Breast epithelium (tissue), 4 donors: ENCODE data around the gene CHERP. TPM values are rescaled to one million over a fixed set of nuclear protein-coding genes. Genes with fewer than 3 reads are reported as not detected.
A peak's percentile ranks its signal among the peaks of the same experiment; 100 is the strongest.

Source experiments
- DNase-seq, 2 donors: peaks; one replicate each; pipeline ENCODE4 v3.0.0-alpha.2; 2019; ENCODE audit warnings: low spot score in 2 of 2
- H3K27ac ChIP-seq, 2 donors: fragments of 200-600 bp; sonication (generic) in 1 of 2; one replicate each; pipeline ENCODE4 v1.5.1; 2016 to 2019; ENCODE audit warnings: mild to moderate bottlenecking in 1 of 2
- H3K27me3 ChIP-seq, 2 donors: fragments of 200-600 bp; sonication (generic) in 1 of 2; one replicate each; pipeline versions ENCODE4 v1.5.1 to v1.6.0; 2017 to 2019; ENCODE audit warnings: control low read depth in 1 of 2, mild to moderate bottlenecking in 1 of 2
- H3K36me3 ChIP-seq: fragments of 200-600 bp; one replicate; pipeline ENCODE4 v1.5.1; 2019
- H3K4me1 ChIP-seq, 2 donors: fragments of 200-600 bp; sonication (generic); one replicate each; pipeline ENCODE4 v1.5.1; 2016 to 2019; ENCODE audit warnings: control low read depth in 1 of 2
- H3K4me3 ChIP-seq, 3 donors: fragments of 200-600 bp; sonication (generic); 1 replicate in 2 of 3; 2 replicates in 1 of 3; pipeline ENCODE4 v1.5.1; 2016 to 2019; ENCODE audit warnings: mild to moderate bottlenecking in 3 of 3, moderate library complexity in 2 of 3
- H3K9me3 ChIP-seq, 2 donors: fragments of 200-600 bp; sonication (generic) in 1 of 2; one replicate each; pipeline ENCODE4 v1.5.1; 2016 to 2019; ENCODE audit warnings: control low read depth in 1 of 2
- POLR2A ChIP-seq: fragments of 450-650 bp; IDR thresholded peaks from one replicate; pipeline ENCODE4 v1.6.1; 2016; ENCODE audit warnings: antibody characterized with exemption, mild to moderate bottlenecking, moderate library complexity
- POLR2AphosphoS5 ChIP-seq, 3 donors: sonication (generic); formaldehyde crosslinking; IDR thresholded peaks; one replicate each; pipeline ENCODE4 v1.6.1; 2017; ENCODE audit warnings: antibody characterized with exemption in 3 of 3
- intact Hi-C: fragments of 100-400 bp; cut with DNase I; formaldehyde crosslinking; loops from one replicate; pipeline ENCODE4 v1.15.1; 2023; ENCODE audit warnings: low total_unique reads
- total RNA-seq, 3 donors: library from RNA; depleted of rRNA; stranded (reverse); fragments of >200 nt; gene quantifications; one replicate each; pipeline ENCODE4 v1.1.0, GENCODE V29; 2016
- TF ChIP-seq, protein P1 (sequence below), 3 donors: fragments of 450-650 bp; IDR thresholded peaks; one replicate each; pipeline ENCODE4 v1.5.1; 2016 to 2017; ENCODE audit warnings: antibody characterized with exemption in 3 of 3, mild to moderate bottlenecking in 3 of 3, moderate library complexity in 3 of 3

Gene CHERP
- total RNA-seq, 3 donors from 2014 or later: 6.7 to 9.2 (median 8.0) TPM

DNA sequence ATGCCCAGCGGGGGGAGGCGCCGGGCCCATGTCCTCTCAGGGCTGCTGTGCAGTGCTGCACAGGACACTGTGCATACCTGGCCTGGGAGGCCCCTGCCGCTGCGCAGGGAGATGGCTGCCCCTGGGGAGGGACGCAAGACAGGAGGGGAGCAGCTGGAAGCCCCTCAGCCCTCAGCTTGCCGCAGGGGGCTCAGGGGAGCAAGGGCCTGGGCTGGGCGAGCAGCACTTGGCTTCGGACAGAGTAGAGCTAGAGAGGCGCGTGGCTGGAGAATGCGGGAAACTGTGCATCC, 10.9 kb downstream of the CHERP start:
- TF ChIP-seq, protein P1, sequence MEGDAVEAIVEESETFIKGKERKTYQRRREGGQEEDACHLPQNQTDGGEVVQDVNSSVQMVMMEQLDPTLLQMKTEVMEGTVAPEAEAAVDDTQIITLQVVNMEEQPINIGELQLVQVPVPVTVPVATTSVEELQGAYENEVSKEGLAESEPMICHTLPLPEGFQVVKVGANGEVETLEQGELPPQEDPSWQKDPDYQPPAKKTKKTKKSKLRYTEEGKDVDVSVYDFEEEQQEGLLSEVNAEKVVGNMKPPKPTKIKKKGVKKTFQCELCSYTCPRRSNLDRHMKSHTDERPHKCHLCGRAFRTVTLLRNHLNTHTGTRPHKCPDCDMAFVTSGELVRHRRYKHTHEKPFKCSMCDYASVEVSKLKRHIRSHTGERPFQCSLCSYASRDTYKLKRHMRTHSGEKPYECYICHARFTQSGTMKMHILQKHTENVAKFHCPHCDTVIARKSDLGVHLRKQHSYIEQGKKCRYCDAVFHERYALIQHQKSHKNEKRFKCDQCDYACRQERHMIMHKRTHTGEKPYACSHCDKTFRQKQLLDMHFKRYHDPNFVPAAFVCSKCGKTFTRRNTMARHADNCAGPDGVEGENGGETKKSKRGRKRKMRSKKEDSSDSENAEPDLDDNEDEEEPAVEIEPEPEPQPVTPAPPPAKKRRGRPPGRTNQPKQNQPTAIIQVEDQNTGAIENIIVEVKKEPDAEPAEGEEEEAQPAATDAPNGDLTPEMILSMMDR (IDR thresholded peaks at IDR 0.05): no peak
- no peak for TF ChIP-seq POLR2AphosphoS5 (IDR thresholded peaks at IDR 0.05)
- TF ChIP-seq POLR2A: no peak
- Histone ChIP-seq H3K4me1 (no peaks in the 10 kb centered on the region), H3K27ac (no peak overlapping the region), H3K36me3 (peaks cover 30% of the 10 kb centered on the region), H3K9me3 (no peaks in the 10 kb centered on the region), H3K27me3 (no peaks in the 10 kb centered on the region), H3K4me3 (no peak overlapping the region)
- DNase-seq: no peak
- intact Hi-C loops: loop anchor here (10.0 kb wide), 1 partner anchor 1853 kb away; the partner anchor contains the start of gene GDF15

DNA sequence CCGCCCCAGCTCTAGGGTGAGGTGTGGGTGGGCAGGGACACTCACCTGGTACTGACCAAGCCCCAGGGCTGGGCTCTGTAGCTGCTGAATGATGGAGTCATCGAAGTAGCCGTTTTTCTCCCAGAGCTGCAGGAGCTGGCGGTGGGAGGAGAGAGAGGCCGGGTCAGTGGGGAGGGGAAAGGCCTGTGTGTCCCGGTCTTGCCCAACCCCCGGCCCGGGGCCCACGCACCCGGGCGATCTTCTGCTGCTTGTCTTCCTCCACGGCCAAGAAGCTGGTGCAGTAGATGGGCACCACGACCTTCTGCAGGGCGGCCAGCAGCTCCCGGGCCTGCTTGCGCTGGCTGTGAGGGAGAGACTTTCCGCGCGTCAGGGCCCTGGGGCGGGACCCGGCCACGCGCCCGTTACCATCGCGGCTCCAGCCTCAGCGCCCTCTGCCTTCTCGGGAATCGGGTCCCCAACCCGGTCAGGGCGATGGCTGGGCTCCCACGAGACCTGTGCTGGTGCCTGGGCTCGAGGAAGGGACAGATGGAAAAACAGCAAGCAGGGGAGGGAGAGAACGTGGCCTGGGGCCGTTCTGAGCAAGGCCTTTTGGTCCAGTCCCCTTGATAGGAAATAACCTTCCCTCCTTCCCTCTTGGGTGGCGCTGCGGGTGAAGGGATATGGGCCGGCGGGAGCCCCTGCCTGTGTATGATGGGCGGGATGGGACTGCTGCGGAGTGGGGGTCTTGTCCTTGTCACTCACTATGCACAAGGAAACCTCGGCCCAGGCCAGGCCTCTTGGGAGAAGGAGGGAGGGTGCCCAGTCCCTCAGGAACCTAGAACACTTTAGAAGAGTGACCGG, 11.5 kb downstream of the CHERP start:
- no peak overlapping the region for H3K4me3 ChIP-seq
- H3K4me1 ChIP-seq: no peaks in the 10 kb centered on the region
- intact Hi-C loops: loop anchor here (10.0 kb wide), 1 partner anchor 1854 kb away; the partner anchor contains the start of gene GDF15
- no peak for DNase-seq
- peaks cover 33% of the 10 kb centered on the region for H3K36me3 ChIP-seq
- TF ChIP-seq, protein P1 (IDR thresholded peaks at IDR 0.05): no peak
- no peak for TF ChIP-seq POLR2A
- TF ChIP-seq POLR2AphosphoS5 (IDR thresholded peaks at IDR 0.05): no peak
- H3K27ac ChIP-seq: no peak overlapping the region
- no peaks in the 10 kb centered on the region for H3K27me3 ChIP-seq
- no peaks in the 10 kb centered on the region for H3K9me3 ChIP-seq

DNA sequence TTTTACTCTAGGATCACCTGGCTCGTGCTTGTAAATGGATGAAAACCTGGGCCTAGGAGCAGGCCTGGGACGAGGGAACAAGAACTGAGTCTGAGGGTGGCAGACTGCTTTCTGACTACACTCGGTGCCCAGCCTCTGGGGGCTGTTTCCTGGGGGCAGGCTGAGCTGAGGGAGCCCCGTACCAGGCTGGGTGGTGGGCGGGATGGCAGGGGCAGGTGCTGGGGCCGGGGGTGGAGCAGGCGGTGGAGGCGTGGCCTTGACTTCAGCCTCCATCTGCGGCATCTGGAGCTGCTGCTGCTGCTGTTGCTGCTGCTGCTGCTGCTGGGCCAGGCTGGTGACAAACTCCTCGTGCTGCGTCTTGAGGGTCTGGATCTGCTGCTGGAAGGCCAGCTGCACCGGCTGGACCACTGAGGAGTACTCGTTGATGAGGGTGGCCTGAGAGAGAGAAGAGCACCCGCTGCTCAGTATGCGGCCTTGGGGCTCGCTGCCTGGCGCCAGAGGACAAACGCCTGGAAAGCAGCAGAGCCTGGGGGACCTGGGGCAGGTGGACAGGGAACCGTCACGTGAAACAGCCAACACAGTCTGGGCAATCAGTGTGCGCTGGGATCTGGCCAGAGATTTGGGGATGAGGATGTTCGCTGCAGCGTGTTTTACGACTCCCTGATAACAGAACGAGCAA, 12.6 kb downstream of the CHERP start:
- Histone ChIP-seq H3K9me3 (no peaks in the 10 kb centered on the region), H3K27me3 (no peaks in the 10 kb centered on the region), H3K4me1 (no peaks in the 10 kb centered on the region), H3K27ac (no peak overlapping the region), H3K4me3 (no peak overlapping the region), H3K36me3 (peaks cover 36% of the 10 kb centered on the region)
- DNase-seq: no peak
- intact Hi-C loops: loop anchor here (10.0 kb wide), 1 partner anchor 1855 kb away; the partner anchor contains the start of gene GDF15
- TF ChIP-seq, protein P1 (IDR thresholded peaks at IDR 0.05): no peak
- TF ChIP-seq POLR2AphosphoS5 (IDR thresholded peaks at IDR 0.05) (no peak), POLR2A (no peak)

DNA sequence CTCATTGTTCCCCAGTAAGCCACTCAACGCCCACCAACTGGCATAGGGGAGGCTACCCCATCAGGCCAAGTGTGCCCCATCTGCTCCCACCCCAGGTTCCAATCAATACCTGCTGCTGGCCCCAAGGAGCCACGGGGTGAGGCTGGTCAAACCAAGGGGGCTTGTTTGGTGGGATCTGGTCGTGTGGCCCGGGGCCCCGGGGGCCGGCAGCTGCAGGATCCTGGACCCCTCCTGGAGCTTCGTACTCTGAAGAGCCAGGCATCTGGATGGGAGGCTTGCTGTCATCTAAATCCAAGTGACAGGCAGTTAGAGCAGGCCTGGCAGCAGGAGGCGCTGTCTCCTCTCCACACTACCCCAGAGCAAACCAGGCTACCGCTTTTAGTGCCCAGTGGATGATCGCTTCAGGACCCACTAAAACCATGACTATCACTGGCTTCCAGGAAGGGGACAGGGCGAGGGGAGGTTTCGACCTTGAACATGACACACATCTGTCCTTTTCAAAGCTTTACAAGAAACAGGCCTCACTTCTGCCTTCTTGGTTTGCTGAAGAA, 14.2 kb downstream of the CHERP start:
- intact Hi-C loops: no loop called here
- H3K4me1 ChIP-seq: no peaks in the 10 kb centered on the region
- H3K4me3 ChIP-seq: no peak overlapping the region
- H3K27ac ChIP-seq: peak overlapping the region; percentile 65 to 73
- TF ChIP-seq, protein P1 (IDR thresholded peaks at IDR 0.05): no peak
- TF ChIP-seq POLR2A (no peak), POLR2AphosphoS5 (IDR thresholded peaks at IDR 0.05) (no peak)
- peaks cover 39% of the 10 kb centered on the region for H3K36me3 ChIP-seq
- no peaks in the 10 kb centered on the region for H3K27me3 ChIP-seq
- no peaks in the 10 kb centered on the region for H3K9me3 ChIP-seq
- no peak for DNase-seq
